Glutamatergic neuron (in vitro differentiated cells): ENCODE results near the gene PCNA. TPM values are rescaled to one million over a fixed set of nuclear protein-coding genes. Genes with fewer than 3 reads are reported as not detected.

Experiments
- DNase-seq: peaks from one replicate; pipeline ENCODE4 v3.0.0; 2022
- H3K27ac Mint-ChIP-seq: one replicate; pipeline ENCODE4 v1.8.0; 2020; ENCODE audit warnings: mild to moderate bottlenecking, mixed read lengths, inconsistent platforms; ENCODE audit not compliant: unreplicated experiment
- H3K27me3 Mint-ChIP-seq: one replicate; pipeline ENCODE4 v1.8.0; 2020; ENCODE audit warnings: mild to moderate bottlenecking, moderate library complexity, mixed read lengths, inconsistent platforms; ENCODE audit not compliant: unreplicated experiment
- H3K36me3 Mint-ChIP-seq: one replicate; pipeline ENCODE4 v1.8.0; 2020; ENCODE audit warnings: mild to moderate bottlenecking, mixed read lengths, inconsistent platforms; ENCODE audit not compliant: unreplicated experiment
- H3K4me1 Mint-ChIP-seq: one replicate; pipeline ENCODE4 v1.8.0; 2020; ENCODE audit warnings: mild to moderate bottlenecking, low read depth, mixed read lengths, inconsistent platforms; ENCODE audit not compliant: unreplicated experiment
- H3K4me3 Mint-ChIP-seq: one replicate; pipeline ENCODE4 v1.8.0; 2020; ENCODE audit warnings: mild to moderate bottlenecking, mixed read lengths, inconsistent platforms; ENCODE audit not compliant: unreplicated experiment
- H3K9me3 Mint-ChIP-seq: one replicate; pipeline ENCODE4 v1.8.0; 2020; ENCODE audit warnings: mild to moderate bottlenecking, moderate library complexity, mixed read lengths, inconsistent platforms; ENCODE audit not compliant: unreplicated experiment
- CTCF ChIP-seq: fragments of 200-600 bp; sonication (generic); IDR thresholded peaks from one replicate; pipeline ENCODE4 v1.5.0; 2021; ENCODE audit not compliant: partially characterized antibody, unreplicated experiment
- total RNA-seq: library from RNA; stranded (reverse); fragmentation: NEBNext Ultra II Directional; extraction: Animal tissue kit (Norgen Biotek cat#: 25700); gene quantifications from one replicate; pipeline ENCODE4 v1.2.1, GENCODE V29; 2021; ENCODE audit not compliant: unreplicated experiment

The PCNA gene
- total RNA-seq, 1 donor from 2014 or later = 43.3 TPM

- no peak overlapping the region for H3K4me3 Mint-ChIP-seq
- H3K27ac Mint-ChIP-seq = no peak overlapping the region
- TF ChIP-seq CTCF = no peak
- H3K9me3 Mint-ChIP-seq = peaks cover 7% of the 10 kb centered on the region
- H3K27me3 Mint-ChIP-seq = peaks cover 5% of the 10 kb centered on the region
- no peaks in the 10 kb centered on the region for H3K36me3 Mint-ChIP-seq
- H3K4me1 Mint-ChIP-seq = peaks cover 20% of the 10 kb centered on the region
- DNase-seq = no peak
These were observed 11.7 kb upstream of the PCNA start for GRCh38 chr20:5131502-5131901.

GRCh38 chr20:5128886-5129285, 9.1 kb upstream of the PCNA start:
- peaks cover 11% of the 10 kb centered on the region for H3K9me3 Mint-ChIP-seq
- no peaks in the 10 kb centered on the region for H3K36me3 Mint-ChIP-seq
- no peak for TF ChIP-seq CTCF
- H3K27ac Mint-ChIP-seq = peak overlapping the region; percentile 41
- peaks cover 11% of the 10 kb centered on the region for H3K4me1 Mint-ChIP-seq
- peak overlapping the region; percentile 99 for H3K4me3 Mint-ChIP-seq
- peaks cover 5% of the 10 kb centered on the region for H3K27me3 Mint-ChIP-seq
- no peak for DNase-seq

- Mint-ChIP-seq H3K4me3 (peak overlapping the region; percentile 99), H3K27ac (peak overlapping the region; percentile 98), H3K9me3 (peaks cover 11% of the 10 kb centered on the region), H3K27me3 (peaks cover 5% of the 10 kb centered on the region), H3K36me3 (no peaks in the 10 kb centered on the region), H3K4me1 (peaks cover 11% of the 10 kb centered on the region)
- no peak for DNase-seq
- TF ChIP-seq CTCF = no peak
These were observed 8.2 kb upstream of the PCNA start for GRCh38 chr20:5127859-5128424.

GRCh38 chr20:5127204-5127858, 7.6 kb upstream of the PCNA start:
- Mint-ChIP-seq H3K4me1 (peaks cover 11% of the 10 kb centered on the region), H3K9me3 (peaks cover 11% of the 10 kb centered on the region)

More at GRCh38 chr20:5127204-5127858, 7.6 kb upstream of the PCNA start:
- H3K27ac Mint-ChIP-seq = peak overlapping the region; percentile 98
- peak overlapping the region; percentile 99 for H3K4me3 Mint-ChIP-seq
- peak; percentile 65 for DNase-seq
- H3K36me3 Mint-ChIP-seq = no peaks in the 10 kb centered on the region
- no peak for TF ChIP-seq CTCF
- peaks cover 5% of the 10 kb centered on the region for H3K27me3 Mint-ChIP-seq
